K562 (cell line): Measurements from ENCODE around the gene MALAT1. TPM values are rescaled to one million over a fixed set of nuclear protein-coding genes. Genes with fewer than 3 reads are reported as not detected.

Experiments
- ATAC-seq: fragments of 200-7000 bp; cut with Tn5 transposase; 3 replicates; pipeline ENCODE4 v1.9.1; 2020; ENCODE audit warnings: moderate library complexity
- BruUV-seq: library from RNA; stranded (reverse); fragments of 400-500 nt; replicated peaks from 2 replicates; lab custom pipeline; 2021; lab: Mats Ljungman, UMichigan
- CTCF ChIA-PET: fragments of 300-600 bp; formaldehyde crosslinking; extraction: SDS; loops from one replicate; lab custom pipeline; 2021; ENCODE audit warnings: low intra/inter-chr PET ratio; lab: Yijun Ruan, JAX
- POLR2A ChIA-PET: fragments of 300-600, 350-650 bp; sonication (Branson Sonifier 250); formaldehyde crosslinking; extraction: SDS; loops from one replicate; lab custom pipeline; 2021; ENCODE audit warnings: antibody characterized with exemption, inconsistent platforms; lab: Yijun Ruan, JAX
- DNase-seq, 4 experiments: peaks; one replicate each; pipeline versions ENCODE4 v3.0.0 to v3.0.0-alpha.2; 2011 to 2018; ENCODE audit warnings: low spot score in 3 of 4, mixed read lengths in 3 of 4; ENCODE audit errors: extremely low read depth in 1 of 4
- FAIRE-seq: peaks from 2 replicates; lab custom pipeline; 2011; peaks lifted over from hg19 to GRCh38; lab: Jason Lieb, UNC
- H2AFZ ChIP-seq: 2 replicates; pipeline ENCODE4 v1.6.0; 2011; ENCODE audit warnings: low read depth, low read length, control low read depth, inconsistent platforms
- H3K27ac ChIP-seq: fragments of 200-600 bp; 3 replicates; pipeline ENCODE4 v1.8.0; 2011; ENCODE audit warnings: low read depth, mild to moderate bottlenecking, control low read depth, inconsistent platforms, low read length, moderate library complexity, mixed read lengths; ENCODE audit errors: extremely low read depth
- H3K27me3 ChIP-seq, 2 experiments: fragments of 300-600 bp in 1 of 2; 2 replicates in 1 of 2; 3 replicates in 1 of 2; pipeline versions ENCODE4 v1.6.0 to v1.8.0; 2011; ENCODE audit warnings: inconsistent platforms in 2 of 2, low read length in 2 of 2, mild to moderate bottlenecking in 1 of 2, mixed read lengths in 1 of 2, moderate library complexity in 1 of 2; ENCODE audit not compliant: control insufficient read depth in 2 of 2, insufficient read depth in 2 of 2
- H3K36me3 ChIP-seq: fragments of 300-600 bp; 3 replicates; pipeline ENCODE4 v1.8.0; 2011; ENCODE audit warnings: mild to moderate bottlenecking, low read length, inconsistent platforms; ENCODE audit not compliant: control insufficient read depth, insufficient read depth
- H3K4me1 ChIP-seq, 2 experiments: fragments of 200-600 bp in 1 of 2; replicated peaks in 1 of 2; 2 replicates in 1 of 2; 3 replicates in 1 of 2; pipeline versions ENCODE4 v1.5.1 to v1.8.0; 2011; ENCODE audit warnings: inconsistent platforms in 2 of 2, low read length in 2 of 2, mild to moderate bottlenecking in 1 of 2, mixed read lengths in 1 of 2, moderate library complexity in 1 of 2; ENCODE audit not compliant: control insufficient read depth in 2 of 2, insufficient read depth in 2 of 2
- H3K4me2 ChIP-seq: 2 replicates; pipeline ENCODE4 v1.6.1; 2011; ENCODE audit warnings: low read length, control low read depth, inconsistent platforms, mixed read lengths; ENCODE audit not compliant: insufficient read depth
- H3K4me3 ChIP-seq: fragments of 200-600 bp; sonication (generic), shearing (Covaris generic); 2 replicates; pipeline ENCODE4 v1.5.1; 2016; ENCODE audit warnings: control low read depth, inconsistent platforms
- H3K79me2 ChIP-seq: fragments of 200-600 bp; 3 replicates; pipeline ENCODE4 v1.8.0; 2011; ENCODE audit warnings: low read length, inconsistent platforms; ENCODE audit not compliant: control insufficient read depth, insufficient read depth
- H3K9ac ChIP-seq, 2 experiments: 2 replicates each; pipeline versions ENCODE4 v1.6.0 to v1.6.1; 2011; ENCODE audit warnings: low read depth in 2 of 2, low read length in 2 of 2, control low read depth in 1 of 2, inconsistent platforms in 1 of 2, mild to moderate bottlenecking in 1 of 2, mixed read lengths in 1 of 2; ENCODE audit not compliant: insufficient read depth in 1 of 2
- H3K9me1 ChIP-seq: one replicate; pipeline ENCODE4 v1.6.0; 2011; ENCODE audit warnings: inconsistent platforms, mild to moderate bottlenecking, low read length, moderate library complexity; ENCODE audit not compliant: control insufficient read depth, insufficient read depth
- H3K9me3 ChIP-seq: replicated peaks from 2 replicates; pipeline ENCODE4 v1.5.1; 2011; ENCODE audit warnings: low read depth, low read length, inconsistent platforms; ENCODE audit not compliant: control insufficient read depth, insufficient read depth
- H4K20me1 ChIP-seq: replicated peaks from 2 replicates; pipeline ENCODE4 v1.6.1; 2011; ENCODE audit warnings: low read length, inconsistent platforms, mixed read lengths; ENCODE audit not compliant: control insufficient read depth, insufficient read depth
- BACH1 ChIP-seq: fragments of 200-800 bp; sonication (Bioruptor generic); IDR thresholded peaks from 2 replicates; pipeline ENCODE4 v1.6.1; 2016; ENCODE audit warnings: missing genetic modification characterization, missing compliant biosample characterization
- CREB1 ChIP-seq, 2 experiments: sonication (generic) in 1 of 2; formaldehyde crosslinking in 1 of 2; IDR thresholded peaks; 2 replicates each; pipeline versions ENCODE4 v1.6.1 to v1.8.0; 2012 to 2022; ENCODE audit warnings: inconsistent platforms in 1 of 2, mild to moderate bottlenecking in 1 of 2, missing genetic modification reagents in 1 of 2, moderate library complexity in 1 of 2
- ESRRB ChIP-seq: fragments of 250-450 bp; sonication (Bioruptor Pico); IDR thresholded peaks from 2 replicates; pipeline ENCODE4 v1.5.0; 2020; ENCODE audit warnings: mild to moderate bottlenecking, moderate library complexity, borderline replicate concordance
- KHSRP ChIP-seq: fragments of 450-650 bp; IDR thresholded peaks from 2 replicates; pipeline ENCODE4 v1.6.1; 2017
- MAFK ChIP-seq: IDR thresholded peaks from 2 replicates; pipeline ENCODE4 v1.6.1; 2011; ENCODE audit warnings: low read length, improper control_type of control experiment
- MEIS2 ChIP-seq: fragments of 450-650 bp; IDR thresholded peaks from 2 replicates; pipeline ENCODE4 v1.6.1; 2014; ENCODE audit warnings: mild to moderate bottlenecking; ENCODE audit not compliant: partially characterized antibody
- NR2C1 ChIP-seq, 2 experiments: fragments of 450-650 bp; IDR thresholded peaks; 2 replicates each; pipeline ENCODE4 v1.6.1; 2017; ENCODE audit warnings: mild to moderate bottlenecking in 2 of 2, antibody characterized with exemption in 1 of 2, inconsistent platforms in 1 of 2, missing compliant biosample characterization in 1 of 2, missing genetic modification characterization in 1 of 2
- POLR2AphosphoS2 ChIP-seq: IDR thresholded peaks from 2 replicates; pipeline ENCODE4 v1.6.1; 2012; ENCODE audit warnings: low read length, improper control_type of control experiment
- ZBTB33 ChIP-seq: sonication (generic); formaldehyde crosslinking; IDR thresholded peaks from 2 replicates; pipeline ENCODE4 v1.8.1; 2023; ENCODE audit warnings: mild to moderate bottlenecking, missing genetic modification reagents
- ZNF277 ChIP-seq: fragments of 250-450 bp; sonication (Bioruptor Pico); IDR thresholded peaks from 2 replicates; pipeline ENCODE4 v1.8.0; 2022; ENCODE audit warnings: inconsistent platforms, mild to moderate bottlenecking, moderate library complexity, borderline replicate concordance
- ZNF449 ChIP-seq: fragments of 250-450 bp; sonication (Bioruptor Pico); IDR thresholded peaks from 2 replicates; pipeline ENCODE4 v1.8.0; 2022; ENCODE audit warnings: moderate library complexity, mild to moderate bottlenecking, inconsistent platforms
- ZNF76 ChIP-seq: fragments of 250-450 bp; sonication (Bioruptor Pico); IDR thresholded peaks from 2 replicates; pipeline ENCODE4 v1.4.0; 2020; ENCODE audit warnings: mild to moderate bottlenecking, moderate library complexity, borderline replicate concordance
- WGBS: fragments of 100-300 bp; shearing (Covaris generic); methylation state at CpG from one replicate; pipeline ENCODE4 v1.1.6; 2016; ENCODE audit warnings: low coverage, mixed read lengths; ENCODE audit not compliant: insufficient coverage; ENCODE audit errors: missing lambda C conversion rate; 5-methylcytosine and 5-hydroxymethylcytosine counted together
- in situ Hi-C: fragments of 300-500 bp; cut with MboI; formaldehyde crosslinking; loops from 4 replicates; pipeline ENCODE4 v1.15.0; 2018; ENCODE audit warnings: inconsistent platforms, mixed read lengths
- intact Hi-C: fragments of 100-400 bp; cut with micrococcal nuclease; formaldehyde crosslinking; loops from 2 replicates; pipeline ENCODE4 v1.14.2; 2022
- polyA plus RNA-seq, 8 experiments: library from polyadenylated mRNA; depleted of rRNA in 4 of 8; stranded (reverse) in 5 of 8; unstranded in 3 of 8; fragments of >200 nt; fragmentation: Nextera tagmentation in 2 of 8; fragmentation: Illumina TruSeq in 1 of 8; extraction: Ambion mirVana in 2 of 8; extraction: Trizol in 1 of 8; gene quantifications; 2 replicates each; pipeline versions ENCODE4 v1.2.1 to v1.2.3, GENCODE V29; 2011 to 2014; ENCODE audit warnings: inconsistent platforms in 1 of 8, missing spikeins in 1 of 8
- total RNA-seq, 7 experiments: library from RNA; depleted of rRNA in 6 of 7; stranded (reverse); fragments of >200 nt in 6 of 7; fragmentation: Illumina TruSeq in 2 of 7; extraction: Trizol in 2 of 7; gene quantifications; 2 replicates each; pipeline versions ENCODE4 v1.2.1 to v1.2.3, GENCODE V29; 2011 to 2021; ENCODE audit warnings: low replicate concordance in 1 of 7
- TF ChIP-seq, protein P1 (sequence below): fragments of 250-450 bp; sonication (Bioruptor Pico); IDR thresholded peaks from 2 replicates; pipeline ENCODE4 v1.5.0; 2021

MALAT1 gene
- total and polyA plus RNA-seq, 9 of the 15 experiments (the other 6 are each of a cell fraction or from before 2014, with no cell fraction given) = 363 to 8,715 (median 2,351) TPM

DNA sequence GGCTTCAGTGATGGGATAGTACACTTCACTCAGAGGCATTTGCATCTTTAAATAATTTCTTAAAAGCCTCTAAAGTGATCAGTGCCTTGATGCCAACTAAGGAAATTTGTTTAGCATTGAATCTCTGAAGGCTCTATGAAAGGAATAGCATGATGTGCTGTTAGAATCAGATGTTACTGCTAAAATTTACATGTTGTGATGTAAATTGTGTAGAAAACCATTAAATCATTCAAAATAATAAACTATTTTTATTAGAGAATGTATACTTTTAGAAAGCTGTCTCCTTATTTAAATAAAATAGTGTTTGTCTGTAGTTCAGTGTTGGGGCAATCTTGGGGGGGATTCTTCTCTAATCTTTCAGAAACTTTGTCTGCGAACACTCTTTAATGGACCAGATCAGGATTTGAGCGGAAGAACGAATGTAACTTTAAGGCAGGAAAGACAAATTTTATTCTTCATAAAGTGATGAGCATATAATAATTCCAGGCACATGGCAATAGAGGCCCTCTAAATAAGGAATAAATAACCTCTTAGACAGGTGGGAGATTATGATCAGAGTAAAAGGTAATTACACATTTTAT is 4.6 kb downstream of the MALAT1 start:
- WGBS = 0% methylated on average over 3 of the region's 3 CpGs
- Histone ChIP-seq H3K9ac (peak overlapping the region in 1 of 2 experiments; percentile 100; a peak in 3 of 4 replicates), H3K4me3 (peak overlapping the region; percentile 84), H2AFZ (no peak overlapping the region), H3K9me3 (no peaks in the 10 kb centered on the region), H3K79me2 (peaks cover 93% of the 10 kb centered on the region), H3K9me1 (peaks cover 5% of the 10 kb centered on the region), H3K27ac (peak overlapping the region; percentile 99), H3K27me3 (no peaks in the 10 kb centered on the region), H3K4me2 (peak overlapping the region; percentile 94), H3K4me1 (peaks cover 0 to 5% of the 10 kb centered on the region in 2 experiments; a peak in 3 of 5 replicates), H3K36me3 (peaks cover 75% of the 10 kb centered on the region), H4K20me1 (peaks cover 70% of the 10 kb centered on the region)
- ChIA-PET CTCF (interaction anchor here (0.5 kb wide), 1 partner anchor 229 kb away, joined by 3 read pairs; no protein-coding TSS in a partner anchor), POLR2A (interaction anchor here (0.6 to 27.6 kb wide), 26 partner anchors 14 to 381 kb away, joined by 3 to 2118 read pairs (median 8); partner anchors contain the start of genes DPF2, FRMD8, NEAT1 and PCNX3)
- in situ Hi-C loops = no loop called here
- intact Hi-C loops = no loop called here
- no TSS peak for BruUV-seq
- ATAC-seq (no peak), DNase-seq (peak in 1 of 4 experiments; percentile 44), FAIRE-seq (no peak)
- TF ChIP-seq ZNF277 (CRISPR knock-in tag) (no peak), KHSRP (peak; percentile 73), CREB1 (IDR thresholded peaks at IDR 0.05) (no peak; the same call in 1 of the 2 replicates), CREB1 (CRISPR knock-in tag; IDR thresholded peaks at IDR 0.05) (no peak), POLR2AphosphoS2 (peak; percentile 86), BACH1 (tag) (peak; percentile 56; the same call in 1 of the 2 replicates), MAFK (no peak), ZNF76 (no peak), NR2C1 (IDR thresholded peaks at IDR 0.05) (no peak), NR2C1 (tag; IDR thresholded peaks at IDR 0.05) (no peak), ZNF449 (no peak), ZBTB33 (CRISPR knock-in tag) (peak; percentile 18; the same call in 1 of the 2 replicates), ESRRB (CRISPR knock-in tag) (no peak), MEIS2 (peak; percentile 16)
- TF ChIP-seq, protein P1, sequence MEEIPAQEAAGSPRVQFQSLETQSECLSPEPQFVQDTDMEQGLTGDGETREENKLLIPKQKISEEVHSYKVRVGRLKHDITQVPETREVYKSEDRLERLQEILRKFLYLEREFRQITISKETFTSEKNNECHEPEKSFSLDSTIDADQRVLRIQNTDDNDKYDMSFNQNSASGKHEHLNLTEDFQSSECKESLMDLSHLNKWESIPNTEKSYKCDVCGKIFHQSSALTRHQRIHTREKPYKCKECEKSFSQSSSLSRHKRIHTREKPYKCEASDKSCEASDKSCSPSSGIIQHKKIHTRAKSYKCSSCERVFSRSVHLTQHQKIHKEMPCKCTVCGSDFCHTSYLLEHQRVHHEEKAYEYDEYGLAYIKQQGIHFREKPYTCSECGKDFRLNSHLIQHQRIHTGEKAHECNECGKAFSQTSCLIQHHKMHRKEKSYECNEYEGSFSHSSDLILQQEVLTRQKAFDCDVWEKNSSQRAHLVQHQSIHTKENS (CRISPR knock-in tag) = no peak
